ENCODE data around the gene ZNF630. TPM values are rescaled to one million over a fixed set of nuclear protein-coding genes. Genes with fewer than 3 reads are reported as not detected.

The ZNF630 gene
- total and polyA plus RNA-seq, 2 of the 8 experiments (the other 6 are each of a cell fraction or from before 2014, with no cell fraction given): 0.67 to 2.2 TPM

DNA sequence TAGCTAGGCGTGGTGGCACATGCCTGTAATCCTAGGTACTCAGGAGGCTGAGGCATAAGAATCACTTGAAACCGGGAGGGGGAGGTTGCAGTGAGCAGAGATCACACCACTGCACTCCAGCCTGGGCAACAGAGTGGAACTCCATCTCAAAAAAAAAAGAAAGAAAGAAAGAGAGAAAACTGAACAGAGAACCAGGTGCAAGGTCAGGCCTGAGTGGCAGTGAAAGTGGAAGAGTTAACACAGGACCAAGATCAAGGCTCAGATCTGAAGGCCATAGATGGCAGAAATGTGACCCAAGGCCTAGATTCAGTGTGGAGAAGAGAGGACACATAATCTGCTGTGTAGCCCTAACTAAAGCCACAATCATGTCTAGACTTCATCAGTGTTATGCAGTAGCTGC lies 4.9 kb upstream of the ZNF630 start (continued):
- no peak for TF ChIP-seq E2F6 (IDR thresholded peaks at IDR 0.05)
- TF ChIP-seq TBP (IDR thresholded peaks at IDR 0.05; ENCODE audit: low read depth, low read length): no peak
- TF ChIP-seq BACH1 (IDR thresholded peaks at IDR 0.05; ENCODE audit: low read length): no peak
- no peak for TF ChIP-seq SIX5 (IDR thresholded peaks at IDR 0.05; ENCODE audit: low read depth, low read length)
- no peak for TF ChIP-seq TAF1 (IDR thresholded peaks at IDR 0.05; ENCODE audit: low read depth, low read length)

Measured in H1 (cell line).